ENCODE measurements around the gene R3HCC1L. TPM values are rescaled to one million over a fixed set of nuclear protein-coding genes. Genes with fewer than 3 reads are reported as not detected.
"Not testable (repeated sequence)": the region's sequence is repeated elsewhere in the genome, so short reads cannot be mapped to it uniquely, and the experiment has no call there.

Gene R3HCC1L
- total RNA-seq, 2 donors from 2014 or later = 21.7 to 23.3 TPM

GRCh38 chr10:98205351-98205750 is 70.9 kb downstream of the R3HCC1L start:
- H3K4me1 Mint-ChIP-seq = peaks cover 9% of the 10 kb centered on the region
- H3K27ac Mint-ChIP-seq = no peak overlapping the region
- peaks cover 15% of the 10 kb centered on the region for H3K36me3 Mint-ChIP-seq (ENCODE audit: low read depth)
- ATAC-seq = no peak
- no peaks in the 10 kb centered on the region for H3K27me3 Mint-ChIP-seq
- H3K4me3 Mint-ChIP-seq = no peak overlapping the region
- no peaks in the 10 kb centered on the region for H3K9me3 ChIP-seq (ENCODE audit: control insufficient read depth, low read length, poor library complexity, severe bottlenecking)
- DNase-seq = no peak

GRCh38 chr10:98208925-98209324 is 74.5 kb downstream of the R3HCC1L start:
- no peak overlapping the region for H3K4me3 Mint-ChIP-seq
- H3K4me1 Mint-ChIP-seq = peaks cover 26% of the 10 kb centered on the region
- peaks cover 19% of the 10 kb centered on the region for H3K36me3 Mint-ChIP-seq (ENCODE audit: low read depth)
- DNase-seq (no peak), ATAC-seq (no peak)
- peak overlapping the region; percentile 24 for H3K27ac Mint-ChIP-seq
- no peaks in the 10 kb centered on the region for H3K9me3 ChIP-seq (ENCODE audit: control insufficient read depth, low read length, poor library complexity, severe bottlenecking)
- H3K27me3 Mint-ChIP-seq = no peaks in the 10 kb centered on the region

GRCh38 chr10:98209441-98209840 is 75.0 kb downstream of the R3HCC1L start:
- Mint-ChIP-seq H3K27ac (peak overlapping the region; percentile 24), H3K36me3 (ENCODE audit: low read depth) (peaks cover 19% of the 10 kb centered on the region), H3K4me1 (peaks cover 28% of the 10 kb centered on the region), H3K27me3 (no peaks in the 10 kb centered on the region), H3K4me3 (no peak overlapping the region)
- H3K9me3 ChIP-seq (ENCODE audit: control insufficient read depth, low read length, poor library complexity, severe bottlenecking) = no peaks in the 10 kb centered on the region
- no peak for DNase-seq
- ATAC-seq = no peak

GRCh38 chr10:98212196-98212595 is 77.7 kb downstream of the R3HCC1L start:
- peaks cover 19% of the 10 kb centered on the region for H3K36me3 Mint-ChIP-seq (ENCODE audit: low read depth)
- H3K4me3 Mint-ChIP-seq = no peak overlapping the region
- ATAC-seq (no peak), DNase-seq (no peak)
- peaks cover under 1% of the 10 kb centered on the region for H3K9me3 ChIP-seq (ENCODE audit: control insufficient read depth, low read length, poor library complexity, severe bottlenecking)
- H3K4me1 Mint-ChIP-seq = peaks cover 29% of the 10 kb centered on the region
- peak overlapping the region; percentile 0 for H3K27ac Mint-ChIP-seq
- no peaks in the 10 kb centered on the region for H3K27me3 Mint-ChIP-seq

GRCh38 chr10:98213740-98214139 is 79.3 kb downstream of the R3HCC1L start:
- H3K9me3 ChIP-seq (ENCODE audit: control insufficient read depth, low read length, poor library complexity, severe bottlenecking) = peaks cover 2% of the 10 kb centered on the region
- peaks cover 12% of the 10 kb centered on the region for H3K36me3 Mint-ChIP-seq (ENCODE audit: low read depth)
- ATAC-seq (no peak), DNase-seq (no peak)
- no peak overlapping the region for H3K4me3 Mint-ChIP-seq
- H3K27ac Mint-ChIP-seq = no peak overlapping the region
- H3K4me1 Mint-ChIP-seq = peaks cover 29% of the 10 kb centered on the region
- H3K27me3 Mint-ChIP-seq = no peaks in the 10 kb centered on the region

- peaks cover 10% of the 10 kb centered on the region for H3K36me3 Mint-ChIP-seq (ENCODE audit: low read depth)
- peaks cover 24% of the 10 kb centered on the region for H3K4me1 Mint-ChIP-seq
- no peaks in the 10 kb centered on the region for H3K27me3 Mint-ChIP-seq
- DNase-seq = no peak
- H3K9me3 ChIP-seq (ENCODE audit: control insufficient read depth, low read length, poor library complexity, severe bottlenecking) = peaks cover 7% of the 10 kb centered on the region
- H3K4me3 Mint-ChIP-seq = no peak overlapping the region
- ATAC-seq = no peak
- no peak overlapping the region for H3K27ac Mint-ChIP-seq
Measured at GRCh38 chr10:98215373-98215772, 80.9 kb downstream of the R3HCC1L start.

- Mint-ChIP-seq H3K36me3 (ENCODE audit: low read depth) (peaks cover 2% of the 10 kb centered on the region), H3K27me3 (no peaks in the 10 kb centered on the region)
Measured at GRCh38 chr10:98217801-98218200, 83.3 kb downstream of the R3HCC1L start.

GRCh38 chr10:98223874-98224273 is 89.4 kb downstream of the R3HCC1L start:
- ATAC-seq (no peak), DNase-seq (no peak)
- peaks cover 4% of the 10 kb centered on the region for H3K9me3 ChIP-seq (ENCODE audit: control insufficient read depth, low read length, poor library complexity, severe bottlenecking)
- Mint-ChIP-seq H3K27me3 (no peaks in the 10 kb centered on the region), H3K4me3 (no peak overlapping the region), H3K36me3 (ENCODE audit: low read depth) (peaks cover 2% of the 10 kb centered on the region), H3K27ac (no peak overlapping the region), H3K4me1 (peaks cover 2% of the 10 kb centered on the region)

More at GRCh38 chr10:98217801-98218200, 83.3 kb downstream of the R3HCC1L start:
- peaks cover 12% of the 10 kb centered on the region for H3K4me1 Mint-ChIP-seq
- H3K9me3 ChIP-seq (ENCODE audit: control insufficient read depth, low read length, poor library complexity, severe bottlenecking) = peaks cover 7% of the 10 kb centered on the region
- DNase-seq (no peak), ATAC-seq (no peak)
- no peak overlapping the region for H3K27ac Mint-ChIP-seq
- H3K4me3 Mint-ChIP-seq = no peak overlapping the region

GRCh38 chr10:98224509-98224908 is 90.1 kb downstream of the R3HCC1L start:
- H3K36me3 Mint-ChIP-seq (ENCODE audit: low read depth) = peaks cover under 1% of the 10 kb centered on the region

GRCh38 chr10:98224996-98225395 is 90.5 kb downstream of the R3HCC1L start:
- Mint-ChIP-seq H3K4me3 (no peak overlapping the region), H3K4me1 (peaks cover 5% of the 10 kb centered on the region), H3K27ac (no peak overlapping the region), H3K27me3 (no peaks in the 10 kb centered on the region), H3K36me3 (ENCODE audit: low read depth) (no peaks in the 10 kb centered on the region)
- ATAC-seq (no peak), DNase-seq (no peak)
- no peaks in the 10 kb centered on the region for H3K9me3 ChIP-seq (ENCODE audit: control insufficient read depth, low read length, poor library complexity, severe bottlenecking)

More at GRCh38 chr10:98224509-98224908, 90.1 kb downstream of the R3HCC1L start:
- H3K9me3 ChIP-seq (ENCODE audit: control insufficient read depth, low read length, poor library complexity, severe bottlenecking) = peaks cover 2% of the 10 kb centered on the region
- no peak overlapping the region for H3K27ac Mint-ChIP-seq
- no peak overlapping the region for H3K4me3 Mint-ChIP-seq
- ATAC-seq (no peak), DNase-seq (no peak)
- no peaks in the 10 kb centered on the region for H3K27me3 Mint-ChIP-seq
- H3K4me1 Mint-ChIP-seq = peaks cover 5% of the 10 kb centered on the region

GRCh38 chr10:98226508-98227144 is 92.2 kb downstream of the R3HCC1L start:
- no peak overlapping the region for H3K27ac Mint-ChIP-seq
- DNase-seq (no peak), ATAC-seq (no peak)
- peaks cover 8% of the 10 kb centered on the region for H3K4me1 Mint-ChIP-seq
- no peaks in the 10 kb centered on the region for H3K36me3 Mint-ChIP-seq (ENCODE audit: low read depth)
- no peaks in the 10 kb centered on the region for H3K27me3 Mint-ChIP-seq
- no peaks in the 10 kb centered on the region for H3K9me3 ChIP-seq (ENCODE audit: control insufficient read depth, low read length, poor library complexity, severe bottlenecking)
- H3K4me3 Mint-ChIP-seq = no peak overlapping the region

GRCh38 chr10:98227713-98228112 is 93.3 kb downstream of the R3HCC1L start:
- not testable (repeated sequence) for H3K36me3 Mint-ChIP-seq (ENCODE audit: low read depth); H3K4me1 Mint-ChIP-seq

GRCh38 chr10:98228266-98228665 is 93.8 kb downstream of the R3HCC1L start:
- ATAC-seq; H3K27ac Mint-ChIP-seq; DNase-seq; H3K4me1 Mint-ChIP-seq; H3K4me3 Mint-ChIP-seq; H3K27me3 Mint-ChIP-seq; H3K36me3 Mint-ChIP-seq (ENCODE audit: low read depth); H3K9me3 ChIP-seq (ENCODE audit: control insufficient read depth, low read length, poor library complexity, severe bottlenecking): not testable (repeated sequence)

More at GRCh38 chr10:98227713-98228112, 93.3 kb downstream of the R3HCC1L start:
- H3K9me3 ChIP-seq (ENCODE audit: control insufficient read depth, low read length, poor library complexity, severe bottlenecking); ATAC-seq; H3K27me3 Mint-ChIP-seq; H3K27ac Mint-ChIP-seq; DNase-seq; H3K4me3 Mint-ChIP-seq: not testable (repeated sequence)

- Mint-ChIP-seq H3K27ac (no peak overlapping the region), H3K4me1 (peaks cover 9% of the 10 kb centered on the region), H3K27me3 (no peaks in the 10 kb centered on the region), H3K36me3 (ENCODE audit: low read depth) (peaks cover 7% of the 10 kb centered on the region), H3K4me3 (no peak overlapping the region)
- no peak for DNase-seq
- no peak for ATAC-seq
- no peaks in the 10 kb centered on the region for H3K9me3 ChIP-seq (ENCODE audit: control insufficient read depth, low read length, poor library complexity, severe bottlenecking)
Measured at GRCh38 chr10:98231417-98231816, 97.0 kb downstream of the R3HCC1L start.

All from T-helper 17 cell (primary cell).